Bronchial epithelial cell (primary cell): ENCODE data around the gene ZFYVE19. TPM values are rescaled to one million over a fixed set of nuclear protein-coding genes. Genes with fewer than 3 reads are reported as not detected.
A peak's percentile ranks its signal among the peaks of the same experiment; 100 is the strongest.

ENCODE experiments used
- DNase-seq: peaks from one replicate; pipeline ENCODE4 v3.0.0-alpha.2; 2010; ENCODE audit warnings: low read depth
- FAIRE-seq: peaks from 2 replicates; lab custom pipeline; 2011; peaks lifted over from hg19 to GRCh38; lab: Jason Lieb, UNC
- H3K27me3 ChIP-seq: 2 replicates; pipeline ENCODE4 v1.5.1; 2011; ENCODE audit warnings: low read length; ENCODE audit not compliant: control insufficient read depth, insufficient read depth
- H3K36me3 ChIP-seq: 2 replicates; pipeline ENCODE4 v1.5.1; 2011; ENCODE audit warnings: low read length; ENCODE audit not compliant: control insufficient read depth, insufficient read depth
- H3K4me3 ChIP-seq: 2 replicates; pipeline ENCODE4 v1.5.1; 2011; ENCODE audit warnings: mild to moderate bottlenecking, low read depth, low read length, control low read depth
- CTCF ChIP-seq: IDR thresholded peaks from 2 replicates; pipeline ENCODE4 v1.5.1; 2011; ENCODE audit warnings: mild to moderate bottlenecking, moderate library complexity, low read length, control low read depth, inconsistent platforms; ENCODE audit not compliant: insufficient read depth, severe bottlenecking
- total RNA-seq: library from RNA; depleted of rRNA; stranded (reverse); fragments of >200 nt; gene quantifications from 2 replicates; pipeline ENCODE4 v1.2.1, GENCODE V29; 2014

Gene ZFYVE19
- total RNA-seq, 1 donor from 2014 or later: 34.0 TPM

- FAIRE-seq (no peak), DNase-seq (peak; percentile 80)
- peak; percentile 22 for TF ChIP-seq CTCF
- Histone ChIP-seq H3K36me3 (peaks cover 22% of the 10 kb centered on the region), H3K27me3 (no peaks in the 10 kb centered on the region), H3K4me3 (peak overlapping the region; percentile 91)
Measured at GRCh38 chr15:40847223-40847961, 40.5 kb downstream of the ZFYVE19 start.

GRCh38 chr15:40850576-40851112, 43.8 kb downstream of the ZFYVE19 start:
- FAIRE-seq (no peak), DNase-seq (no peak)
- Histone ChIP-seq H3K27me3 (no peaks in the 10 kb centered on the region), H3K4me3 (no peak overlapping the region), H3K36me3 (peaks cover 42% of the 10 kb centered on the region)
- no peak for TF ChIP-seq CTCF

GRCh38 chr15:40852529-40852928, 45.6 kb downstream of the ZFYVE19 start:
- no peak for TF ChIP-seq CTCF
- H3K27me3 ChIP-seq: no peaks in the 10 kb centered on the region
- FAIRE-seq (no peak), DNase-seq (no peak)
- no peak overlapping the region for H3K4me3 ChIP-seq
- peaks cover 52% of the 10 kb centered on the region for H3K36me3 ChIP-seq

- no peak for DNase-seq
- Histone ChIP-seq H3K4me3 (no peak overlapping the region), H3K36me3 (peaks cover 49% of the 10 kb centered on the region), H3K27me3 (no peaks in the 10 kb centered on the region)
- no peak for TF ChIP-seq CTCF
- FAIRE-seq: no peak
Measured at GRCh38 chr15:40853241-40853890, 46.5 kb downstream of the ZFYVE19 start.

GRCh38 chr15:40854161-40854560, 47.3 kb downstream of the ZFYVE19 start:
- Histone ChIP-seq H3K4me3 (no peak overlapping the region), H3K36me3 (peaks cover 52% of the 10 kb centered on the region), H3K27me3 (no peaks in the 10 kb centered on the region)
- no peak for DNase-seq
- FAIRE-seq: no peak
- no peak for TF ChIP-seq CTCF
